HCT116 (cell line): ENCODE data around the gene FAM156B. TPM values are rescaled to one million over a fixed set of nuclear protein-coding genes. Genes with fewer than 3 reads are reported as not detected.
"Not testable (repeated sequence)": the region's sequence is repeated elsewhere in the genome, so short reads cannot be mapped to it uniquely, and the experiment has no call there.

Source experiments
- ATAC-seq: fragments of 200-7000 bp; cut with Tn5 transposase; 2 replicates; pipeline ENCODE4 v1.9.1; 2020; ENCODE audit warnings: mild to moderate bottlenecking, moderate library complexity
- BruUV-seq: library from RNA; stranded (reverse); fragments of 400-500 nt; replicated peaks from 2 replicates; lab custom pipeline; 2021; lab: Mats Ljungman, UMichigan
- CTCF ChIA-PET: fragments of 300-600 bp; sonication (Branson Sonifier 250); formaldehyde crosslinking; loops from one replicate; lab custom pipeline; 2021; ENCODE audit warnings: antibody characterized with exemption; lab: Charles Lee
- POLR2A ChIA-PET: fragments of 300-600, 350-600 bp; sonication (Branson Sonifier 250); formaldehyde crosslinking; loops from one replicate; lab custom pipeline; 2021; ENCODE audit warnings: antibody characterized with exemption; lab: Charles Lee
- RAD21 ChIA-PET, 2 experiments: fragments of 300-600 bp; sonication (Branson Sonifier 250); formaldehyde crosslinking; loops; one replicate each; lab custom pipeline; 2023; ENCODE audit warnings: low total read pairs in 2 of 2; ENCODE audit not compliant: uncharacterized antibody in 2 of 2, unreplicated experiment in 2 of 2, low non-redundant PET in 1 of 2; lab: Charles Lee
- DNase-seq: peaks from one replicate; pipeline ENCODE4 v3.0.0-alpha.2; 2010; ENCODE audit warnings: low read depth, low spot score
- H2AFZ ChIP-seq: fragments of 200-600 bp; shearing (Covaris generic), sonication (generic); 2 replicates; pipeline ENCODE4 v1.6.1; 2017; ENCODE audit warnings: low read depth, mixed run types, mixed read lengths, antibody characterized with exemption, low read length; ENCODE audit not compliant: poor library complexity, severe bottlenecking
- H3K27ac ChIP-seq: 2 replicates; pipeline ENCODE4 v1.5.1; 2012; ENCODE audit warnings: low read depth, low read length
- H3K27me3 ChIP-seq: fragments of 200-600 bp; sonication (generic); 2 replicates; pipeline ENCODE4 v1.6.1; 2016; ENCODE audit warnings: mixed run types, low read length, mixed read lengths; ENCODE audit not compliant: insufficient read depth
- H3K36me3 ChIP-seq, 2 experiments: fragments of 200-500 bp in 1 of 2; fragments of 200-600 bp in 1 of 2; sonication (Bioruptor generic) in 1 of 2; sonication (generic) in 1 of 2; 2 replicates each; pipeline versions ENCODE4 v1.5.1 to v1.6.1; 2014 to 2016; ENCODE audit warnings: low read length in 2 of 2, inconsistent platforms in 1 of 2, mixed read lengths in 1 of 2, mixed run types in 1 of 2; ENCODE audit not compliant: insufficient read depth in 2 of 2, control insufficient read depth in 1 of 2
- H3K4me1 ChIP-seq, 2 experiments: fragments of 200-600 bp in 1 of 2; sonication (generic) in 1 of 2; 2 replicates each; pipeline versions ENCODE4 v1.5.1 to v1.6.1; 2012 to 2017; ENCODE audit warnings: low read length in 2 of 2, inconsistent platforms in 1 of 2, mild to moderate bottlenecking in 1 of 2, mixed read lengths in 1 of 2, mixed run types in 1 of 2, moderate library complexity in 1 of 2; ENCODE audit not compliant: insufficient read depth in 2 of 2, control insufficient read depth in 1 of 2
- H3K4me2 ChIP-seq: fragments of 200-600 bp; sonication (generic); 2 replicates; pipeline ENCODE4 v1.6.1; 2017; ENCODE audit warnings: mixed run types, low read length, mixed read lengths
- H3K4me3 ChIP-seq, 2 experiments: fragments of 200-600 bp in 1 of 2; sonication (generic) in 1 of 2; replicated peaks in 1 of 2; 2 replicates each; pipeline ENCODE4 v1.5.1; 2011 to 2016; ENCODE audit warnings: low read length in 2 of 2, control low read depth in 1 of 2, low read depth in 1 of 2, mild to moderate bottlenecking in 1 of 2, mixed read lengths in 1 of 2, mixed run types in 1 of 2
- H3K79me2 ChIP-seq: fragments of 200-600 bp; sonication (generic); 2 replicates; pipeline ENCODE4 v1.6.1; 2017; ENCODE audit warnings: mild to moderate bottlenecking, mixed run types, low read length, moderate library complexity, mixed read lengths; ENCODE audit not compliant: insufficient read depth
- H3K9ac ChIP-seq: fragments of 200-600 bp; sonication (generic); 2 replicates; pipeline ENCODE4 v1.6.1; 2016; ENCODE audit warnings: low read length, mixed read lengths
- H3K9me2 ChIP-seq: fragments of 200-600 bp; sonication (generic), shearing (Covaris generic); 2 replicates; pipeline ENCODE4 v1.6.1; 2017; ENCODE audit warnings: mixed run types, mild to moderate bottlenecking, moderate library complexity; ENCODE audit not compliant: insufficient read depth
- H3K9me3 ChIP-seq, 2 experiments: fragments of 200-500 bp in 1 of 2; fragments of 200-600 bp in 1 of 2; sonication (Bioruptor generic) in 1 of 2; sonication (generic) in 1 of 2; 2 replicates each; pipeline ENCODE4 v1.6.1; 2014 to 2017; ENCODE audit warnings: low read length in 2 of 2, mixed read lengths in 2 of 2, inconsistent platforms in 1 of 2, low read depth in 1 of 2, mild to moderate bottlenecking in 1 of 2, mixed run types in 1 of 2, moderate library complexity in 1 of 2; ENCODE audit not compliant: control insufficient read depth in 1 of 2, insufficient read depth in 1 of 2
- H4K20me1 ChIP-seq: fragments of 200-600 bp; sonication (generic), shearing (Covaris generic); 2 replicates; pipeline ENCODE4 v1.6.1; 2017; ENCODE audit warnings: mixed run types, mild to moderate bottlenecking, moderate library complexity; ENCODE audit not compliant: insufficient read depth
- ATF3 ChIP-seq: IDR thresholded peaks from 2 replicates; pipeline ENCODE4 v1.6.1; 2012
- CTCF ChIP-seq, 3 experiments: fragments of 200-600 bp in 1 of 3; sonication (generic) in 1 of 3; IDR thresholded peaks in 2 of 3; conservative IDR thresholded peaks in 1 of 3; 2 replicates each; pipeline ENCODE4 v1.5.1; 2012 to 2017; ENCODE audit warnings: low read depth in 2 of 3, low read length in 2 of 3, antibody characterized with exemption in 1 of 3, borderline replicate concordance in 1 of 3, control low read depth in 1 of 3, mild to moderate bottlenecking in 1 of 3, mixed read lengths in 1 of 3, mixed run types in 1 of 3, moderate library complexity in 1 of 3; ENCODE audit not compliant: insufficient read depth in 1 of 3
- EZH2 ChIP-seq: fragments of 200-600 bp; sonication (generic); IDR thresholded peaks from 2 replicates; pipeline ENCODE4 v1.6.1; 2017; ENCODE audit warnings: antibody characterized with exemption, mixed run types
- EZH2phosphoT487 ChIP-seq: fragments of 200-600 bp; IDR thresholded peaks from 2 replicates; pipeline ENCODE4 v1.6.1; 2018; ENCODE audit warnings: antibody characterized with exemption, borderline replicate concordance
- FOSL1 ChIP-seq: IDR thresholded peaks from 2 replicates; pipeline ENCODE4 v1.6.1; 2012; ENCODE audit warnings: low read depth
- RAD21 ChIP-seq: IDR thresholded peaks from 2 replicates; pipeline ENCODE4 v1.6.1; 2012; ENCODE audit warnings: low read depth, mild to moderate bottlenecking
- SIN3A ChIP-seq: IDR thresholded peaks from 2 replicates; pipeline ENCODE4 v1.6.1; 2012; ENCODE audit warnings: low read depth
- SP1 ChIP-seq: IDR thresholded peaks from 2 replicates; pipeline ENCODE4 v1.6.1; 2012; ENCODE audit warnings: low read depth
- YY1 ChIP-seq: IDR thresholded peaks from 2 replicates; pipeline ENCODE4 v1.6.1; 2011; ENCODE audit warnings: low read length, low read depth, moderate library complexity, mild to moderate bottlenecking; ENCODE audit not compliant: insufficient replicate concordance; ENCODE audit errors: extremely low read depth
- ZBTB33 ChIP-seq: IDR thresholded peaks from 2 replicates; pipeline ENCODE4 v1.6.1; 2011; ENCODE audit warnings: mild to moderate bottlenecking, low read length, moderate library complexity; ENCODE audit not compliant: insufficient replicate concordance; ENCODE audit errors: extremely low read depth
- ZFX ChIP-seq: fragments of 450-650 bp; IDR thresholded peaks from 2 replicates; pipeline ENCODE4 v1.6.1; 2017
- ZNF274 ChIP-seq: fragments of 200-500 bp; sonication (Bioruptor generic); IDR thresholded peaks from 2 replicates; pipeline ENCODE4 v1.6.1; 2014; ENCODE audit warnings: mild to moderate bottlenecking, low read depth, low read length, inconsistent platforms
- intact Hi-C: fragments of 100-400 bp; cut with micrococcal nuclease; formaldehyde crosslinking; loops from 2 replicates; pipeline ENCODE4 v1.10.0; 2022
- total RNA-seq: library from RNA; stranded (reverse); gene quantifications from one replicate; pipeline ENCODE4 v1.2.1, GENCODE V29; 2021; ENCODE audit not compliant: unreplicated experiment

Gene FAM156B
- total RNA-seq, 1 experiment from 2014 or later: 13.5 TPM

GRCh38 chrX:52852110-52852860 is 44.8 kb upstream of the FAM156B start (continued):
- no peak for TF ChIP-seq EZH2phosphoT487
- no peak for TF ChIP-seq ZFX
- TF ChIP-seq FOSL1: no peak

- H3K4me2 ChIP-seq, H3K4me1 ChIP-seq, BruUV-seq, intact Hi-C loops, H3K4me3 ChIP-seq, H3K27ac ChIP-seq, DNase-seq, POLR2A ChIA-PET, H3K9ac ChIP-seq, RAD21 ChIA-PET, H3K36me3 ChIP-seq, H2AFZ ChIP-seq, H4K20me1 ChIP-seq, CTCF ChIA-PET, ATAC-seq, H3K79me2 ChIP-seq, H3K27me3 ChIP-seq, H3K9me3 ChIP-seq, H3K9me2 ChIP-seq: not testable (repeated sequence)
Measured at GRCh38 chrX:52856991-52857525, 40.1 kb upstream of the FAM156B start.

GRCh38 chrX:52865343-52865998 is 31.7 kb upstream of the FAM156B start:
- peaks cover 21% of the 10 kb centered on the region for H3K27me3 ChIP-seq
- H3K9me2 ChIP-seq: no peaks in the 10 kb centered on the region
- CTCF ChIA-PET: no interaction called here
- no peak overlapping the region for H3K4me2 ChIP-seq
- no peak overlapping the region for H3K27ac ChIP-seq
- DNase-seq (no peak), ATAC-seq (no peak)
- POLR2A ChIA-PET: no interaction called here
- H3K9ac ChIP-seq: no peak overlapping the region
- H3K9me3 ChIP-seq: no peaks in the 10 kb centered on the region
- no peaks in the 10 kb centered on the region for H4K20me1 ChIP-seq
- H3K79me2 ChIP-seq: no peaks in the 10 kb centered on the region
- intact Hi-C loops: no loop called here
- RAD21 ChIA-PET: no interaction called here
- H3K4me3 ChIP-seq: no peak overlapping the region
- H2AFZ ChIP-seq: no peak overlapping the region
- H3K36me3 ChIP-seq: no peaks in the 10 kb centered on the region
- no peaks in the 10 kb centered on the region for H3K4me1 ChIP-seq
- BruUV-seq: no TSS peak
- TF ChIP-seq ZBTB33 (no peak), YY1 (no peak), ZNF274 (no peak), CTCF (IDR thresholded peaks at IDR 0.05 in 2 of 3, conservative IDR thresholded peaks at IDR 0.05 in 1 of 3; ENCODE audit: borderline replicate concordance in 1 of 3, insufficient read depth in 1 of 3, low read depth in 2 of 3, low read length in 2 of 3) (no peak), SIN3A (no peak), RAD21 (no peak), EZH2phosphoT487 (no peak), ATF3 (no peak), SP1 (no peak), EZH2 (no peak)
